ENCODE measurements around the gene CAMTA1.

The CAMTA1 gene

GRCh38 chr1:7473223-7474142 lies 688.2 kb downstream of the CAMTA1 start:
- Histone ChIP-seq H3K9ac (ENCODE audit: low read depth, low read length) (no peak overlapping the region), H3K27ac (ENCODE audit: low read length) (no peak overlapping the region), H3K36me3 (ENCODE audit: insufficient read depth, low read depth, low read length) (no peaks in the 10 kb centered on the region), H3K4me1 (ENCODE audit: insufficient read depth, low read length) (no peaks in the 10 kb centered on the region), H3K9me3 (ENCODE audit: insufficient read depth, low read depth, low read length) (no peaks in the 10 kb centered on the region), H3K27me3 (ENCODE audit: insufficient read depth, low read length) (no peaks in the 10 kb centered on the region), H3K4me3 (ENCODE audit: low read length) (no peak overlapping the region)

- Histone ChIP-seq H3K4me3 (ENCODE audit: low read length) (no peak overlapping the region), H3K27me3 (ENCODE audit: insufficient read depth, low read length) (no peaks in the 10 kb centered on the region), H3K36me3 (ENCODE audit: insufficient read depth, low read depth, low read length) (no peaks in the 10 kb centered on the region), H3K9ac (ENCODE audit: low read depth, low read length) (no peak overlapping the region), H3K9me3 (ENCODE audit: insufficient read depth, low read depth, low read length) (no peaks in the 10 kb centered on the region), H3K27ac (ENCODE audit: low read length) (no peak overlapping the region), H3K4me1 (ENCODE audit: insufficient read depth, low read length) (no peaks in the 10 kb centered on the region)
These were observed 688.9 kb downstream of the CAMTA1 start for GRCh38 chr1:7474143-7474490.

- no peak overlapping the region for H3K27ac ChIP-seq (ENCODE audit: low read length)
- H3K4me1 ChIP-seq (ENCODE audit: insufficient read depth, low read length) = no peaks in the 10 kb centered on the region
These were observed 689.7 kb downstream of the CAMTA1 start for GRCh38 chr1:7474786-7475502.

GRCh38 chr1:7475691-7476090 lies 690.4 kb downstream of the CAMTA1 start:
- H3K9me3 ChIP-seq (ENCODE audit: insufficient read depth, low read depth, low read length) = no peaks in the 10 kb centered on the region
- no peaks in the 10 kb centered on the region for H3K4me1 ChIP-seq (ENCODE audit: insufficient read depth, low read length)
- H3K27me3 ChIP-seq (ENCODE audit: insufficient read depth, low read length) = no peaks in the 10 kb centered on the region
- no peak overlapping the region for H3K27ac ChIP-seq (ENCODE audit: low read length)
- no peak overlapping the region for H3K9ac ChIP-seq (ENCODE audit: low read depth, low read length)
- no peak overlapping the region for H3K4me3 ChIP-seq (ENCODE audit: low read length)
- H3K36me3 ChIP-seq (ENCODE audit: insufficient read depth, low read depth, low read length) = no peaks in the 10 kb centered on the region

More at GRCh38 chr1:7474786-7475502, 689.7 kb downstream of the CAMTA1 start:
- Histone ChIP-seq H3K9ac (ENCODE audit: low read depth, low read length) (no peak overlapping the region), H3K27me3 (ENCODE audit: insufficient read depth, low read length) (no peaks in the 10 kb centered on the region), H3K36me3 (ENCODE audit: insufficient read depth, low read depth, low read length) (no peaks in the 10 kb centered on the region), H3K9me3 (ENCODE audit: insufficient read depth, low read depth, low read length) (no peaks in the 10 kb centered on the region), H3K4me3 (ENCODE audit: low read length) (no peak overlapping the region)

GRCh38 chr1:7476402-7476801 lies 691.1 kb downstream of the CAMTA1 start:
- H3K9me3 ChIP-seq (ENCODE audit: insufficient read depth, low read depth, low read length) = no peaks in the 10 kb centered on the region
- no peaks in the 10 kb centered on the region for H3K27me3 ChIP-seq (ENCODE audit: insufficient read depth, low read length)
- no peak overlapping the region for H3K4me3 ChIP-seq (ENCODE audit: low read length)
- H3K9ac ChIP-seq (ENCODE audit: low read depth, low read length) = no peak overlapping the region
- no peaks in the 10 kb centered on the region for H3K4me1 ChIP-seq (ENCODE audit: insufficient read depth, low read length)
- no peaks in the 10 kb centered on the region for H3K36me3 ChIP-seq (ENCODE audit: insufficient read depth, low read depth, low read length)
- no peak overlapping the region for H3K27ac ChIP-seq (ENCODE audit: low read length)

- H3K27me3 ChIP-seq (ENCODE audit: insufficient read depth, low read length) = no peaks in the 10 kb centered on the region
These were observed 691.8 kb downstream of the CAMTA1 start for GRCh38 chr1:7476861-7477547.

GRCh38 chr1:7477593-7477992 lies 692.3 kb downstream of the CAMTA1 start:
- Histone ChIP-seq H3K27ac (ENCODE audit: low read length) (no peak overlapping the region), H3K27me3 (ENCODE audit: insufficient read depth, low read length) (no peaks in the 10 kb centered on the region), H3K9me3 (ENCODE audit: insufficient read depth, low read depth, low read length) (no peaks in the 10 kb centered on the region), H3K4me3 (ENCODE audit: low read length) (no peak overlapping the region), H3K36me3 (ENCODE audit: insufficient read depth, low read depth, low read length) (no peaks in the 10 kb centered on the region), H3K4me1 (ENCODE audit: insufficient read depth, low read length) (no peaks in the 10 kb centered on the region), H3K9ac (ENCODE audit: low read depth, low read length) (no peak overlapping the region)

More at GRCh38 chr1:7476861-7477547, 691.8 kb downstream of the CAMTA1 start:
- no peak overlapping the region for H3K9ac ChIP-seq (ENCODE audit: low read depth, low read length)
- no peak overlapping the region for H3K4me3 ChIP-seq (ENCODE audit: low read length)
- H3K4me1 ChIP-seq (ENCODE audit: insufficient read depth, low read length) = no peaks in the 10 kb centered on the region
- H3K27ac ChIP-seq (ENCODE audit: low read length) = no peak overlapping the region
- H3K9me3 ChIP-seq (ENCODE audit: insufficient read depth, low read depth, low read length) = no peaks in the 10 kb centered on the region
- H3K36me3 ChIP-seq (ENCODE audit: insufficient read depth, low read depth, low read length) = no peaks in the 10 kb centered on the region

GRCh38 chr1:7478142-7478790 lies 693.0 kb downstream of the CAMTA1 start:
- Histone ChIP-seq H3K4me3 (ENCODE audit: low read length) (no peak overlapping the region), H3K27me3 (ENCODE audit: insufficient read depth, low read length) (no peaks in the 10 kb centered on the region), H3K9me3 (ENCODE audit: insufficient read depth, low read depth, low read length) (no peaks in the 10 kb centered on the region), H3K36me3 (ENCODE audit: insufficient read depth, low read depth, low read length) (no peaks in the 10 kb centered on the region), H3K9ac (ENCODE audit: low read depth, low read length) (no peak overlapping the region), H3K4me1 (ENCODE audit: insufficient read depth, low read length) (no peaks in the 10 kb centered on the region; the same call in 1 of the 2 replicates), H3K27ac (ENCODE audit: low read length) (no peak overlapping the region)

GRCh38 chr1:7478809-7479499 lies 693.7 kb downstream of the CAMTA1 start:
- Histone ChIP-seq H3K4me1 (ENCODE audit: insufficient read depth, low read length) (no peaks in the 10 kb centered on the region; the same call in 1 of the 2 replicates), H3K4me3 (ENCODE audit: low read length) (no peak overlapping the region), H3K9me3 (ENCODE audit: insufficient read depth, low read depth, low read length) (no peaks in the 10 kb centered on the region), H3K27me3 (ENCODE audit: insufficient read depth, low read length) (no peaks in the 10 kb centered on the region), H3K36me3 (ENCODE audit: insufficient read depth, low read depth, low read length) (no peaks in the 10 kb centered on the region), H3K27ac (ENCODE audit: low read length) (no peak overlapping the region), H3K9ac (ENCODE audit: low read depth, low read length) (no peak overlapping the region; the same call in 1 of the 2 replicates)

- Histone ChIP-seq H3K9me3 (ENCODE audit: insufficient read depth, low read depth, low read length) (no peaks in the 10 kb centered on the region), H3K27me3 (ENCODE audit: insufficient read depth, low read length) (no peaks in the 10 kb centered on the region)
These were observed 694.3 kb downstream of the CAMTA1 start for GRCh38 chr1:7479571-7479970.

GRCh38 chr1:7481194-7481593 lies 695.9 kb downstream of the CAMTA1 start:
- Histone ChIP-seq H3K4me3 (ENCODE audit: low read length) (no peak overlapping the region), H3K9me3 (ENCODE audit: insufficient read depth, low read depth, low read length) (no peaks in the 10 kb centered on the region), H3K9ac (ENCODE audit: low read depth, low read length) (no peak overlapping the region), H3K4me1 (ENCODE audit: insufficient read depth, low read length) (no peaks in the 10 kb centered on the region; the same call in 1 of the 2 replicates), H3K36me3 (ENCODE audit: insufficient read depth, low read depth, low read length) (no peaks in the 10 kb centered on the region), H3K27me3 (ENCODE audit: insufficient read depth, low read length) (no peaks in the 10 kb centered on the region), H3K27ac (ENCODE audit: low read length) (no peak overlapping the region)

More at GRCh38 chr1:7479571-7479970, 694.3 kb downstream of the CAMTA1 start:
- Histone ChIP-seq H3K4me1 (ENCODE audit: insufficient read depth, low read length) (no peaks in the 10 kb centered on the region; the same call in 1 of the 2 replicates), H3K4me3 (ENCODE audit: low read length) (no peak overlapping the region), H3K36me3 (ENCODE audit: insufficient read depth, low read depth, low read length) (no peaks in the 10 kb centered on the region), H3K27ac (ENCODE audit: low read length) (no peak overlapping the region), H3K9ac (ENCODE audit: low read depth, low read length) (no peak overlapping the region)
